ENCODE data around the gene LRRC4C.
A peak's percentile ranks its signal among the peaks of the same experiment; 100 is the strongest.

The LRRC4C gene

DNA sequence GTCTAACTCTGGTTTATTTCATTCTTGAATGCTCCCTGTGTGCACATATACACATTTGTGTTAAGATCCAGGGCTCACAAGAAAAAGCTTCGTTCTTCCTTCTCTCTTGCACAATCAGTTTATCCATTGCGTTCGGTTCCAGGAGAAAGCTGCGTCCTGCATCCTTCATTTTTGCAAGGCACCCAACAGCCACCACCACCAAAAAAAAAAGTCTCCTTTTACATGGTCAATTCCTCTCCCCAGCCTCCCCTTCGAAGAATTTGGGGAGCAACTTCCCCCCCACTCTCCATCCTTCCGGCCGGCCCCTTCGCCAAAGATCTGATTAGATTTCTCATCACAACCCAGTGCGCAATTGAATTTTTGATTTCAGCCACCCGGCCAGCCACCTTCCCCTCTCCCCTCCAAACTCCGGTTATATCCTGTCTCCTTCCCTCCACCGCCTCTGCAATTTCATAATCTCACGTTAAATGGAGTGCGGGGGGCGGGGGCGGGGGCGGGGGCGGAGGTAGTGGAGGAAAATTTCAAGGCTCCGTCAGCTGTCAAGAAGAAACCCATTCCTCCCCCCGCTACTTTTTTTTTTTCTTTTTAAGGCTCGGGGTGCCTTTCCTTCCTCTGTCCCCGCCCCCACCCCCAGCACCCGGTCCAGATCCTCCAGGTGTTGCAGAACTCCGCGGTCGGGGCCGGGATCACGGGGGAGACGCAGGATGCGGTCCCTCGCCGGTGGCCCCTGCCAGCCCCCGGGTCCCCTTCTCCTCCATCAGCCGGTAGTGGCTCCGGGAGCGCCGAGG, 1166.5 kb downstream of the LRRC4C start:
- no peaks in the 10 kb centered on the region for H3K27me3 ChIP-seq (ENCODE audit: low read depth)
- in situ Hi-C loops (cut with MboI; ENCODE audit: low sequenced_read_pairs) = no loop called here
- no peaks in the 10 kb centered on the region for H3K36me3 ChIP-seq (replicated peaks)
- H3K9me3 ChIP-seq = no peaks in the 10 kb centered on the region
- H3K4me1 ChIP-seq = 0 out of 2 replicates have a peak, but pooled peaks cover 2% of the 10 kb centered on the region
- no peak for DNase-seq (ENCODE audit: low spot score in 2 of 2)
- peak overlapping the region; percentile 25; the same call in 1 of the 2 replicates for H3K4me3 ChIP-seq

DNA sequence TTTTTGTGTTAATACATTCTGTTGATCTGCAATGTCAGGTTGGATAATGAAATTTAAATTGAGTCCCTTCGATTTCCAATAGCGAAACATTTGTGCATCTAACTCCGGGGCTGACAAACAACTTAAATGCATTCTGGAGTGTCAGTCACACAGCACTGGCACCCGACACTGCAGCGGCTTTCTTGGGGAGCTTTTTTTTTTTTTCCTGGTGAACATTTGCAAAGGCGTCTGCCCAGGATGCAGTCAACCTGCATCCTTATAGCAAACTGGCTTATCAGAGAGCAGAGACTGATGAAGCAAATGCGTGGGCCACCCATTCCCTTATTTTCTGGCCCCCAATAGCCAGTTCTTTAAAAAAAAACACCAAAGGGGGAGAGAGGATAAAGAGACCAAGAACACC, 1167.7 kb downstream of the LRRC4C start:
- Histone ChIP-seq H3K27me3 (ENCODE audit: low read depth) (no peaks in the 10 kb centered on the region), H3K4me1 (0 out of 2 replicates have a peak, but pooled peaks cover 2% of the 10 kb centered on the region), H3K4me3 (no peak overlapping the region), H3K9me3 (no peaks in the 10 kb centered on the region), H3K36me3 (replicated peaks) (no peaks in the 10 kb centered on the region)
- in situ Hi-C loops (cut with MboI; ENCODE audit: low sequenced_read_pairs) = no loop called here
- DNase-seq (ENCODE audit: low spot score in 2 of 2) = no peak

DNA sequence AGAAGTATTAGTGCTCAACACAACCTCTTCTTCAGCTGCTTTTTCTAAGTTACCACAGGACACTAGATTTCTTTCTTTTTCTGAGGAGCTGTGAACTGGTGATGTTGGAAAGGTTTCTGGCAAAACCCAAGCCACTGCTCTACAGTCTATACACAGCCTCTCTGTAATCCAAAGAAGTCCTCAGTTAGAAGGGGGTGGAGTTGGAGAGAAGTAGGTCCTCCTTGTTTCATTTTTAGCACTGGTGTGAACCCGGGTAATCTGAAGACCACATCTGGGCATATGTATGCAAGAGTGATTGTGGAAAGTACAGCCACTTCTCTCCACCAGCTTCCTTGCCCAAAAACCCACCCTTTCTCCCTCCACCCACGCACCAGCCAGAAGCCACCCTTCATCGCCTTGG, 1168.1 kb downstream of the LRRC4C start:
- H3K9me3 ChIP-seq = no peaks in the 10 kb centered on the region
- H3K4me3 ChIP-seq = no peak overlapping the region
- no peak for DNase-seq (ENCODE audit: low spot score in 2 of 2)
- in situ Hi-C loops (cut with MboI; ENCODE audit: low sequenced_read_pairs) = no loop called here
- no peaks in the 10 kb centered on the region for H3K36me3 ChIP-seq (replicated peaks)
- 0 out of 2 replicates have a peak, but pooled peaks cover 2% of the 10 kb centered on the region for H3K4me1 ChIP-seq
- no peaks in the 10 kb centered on the region for H3K27me3 ChIP-seq (ENCODE audit: low read depth)

DNA sequence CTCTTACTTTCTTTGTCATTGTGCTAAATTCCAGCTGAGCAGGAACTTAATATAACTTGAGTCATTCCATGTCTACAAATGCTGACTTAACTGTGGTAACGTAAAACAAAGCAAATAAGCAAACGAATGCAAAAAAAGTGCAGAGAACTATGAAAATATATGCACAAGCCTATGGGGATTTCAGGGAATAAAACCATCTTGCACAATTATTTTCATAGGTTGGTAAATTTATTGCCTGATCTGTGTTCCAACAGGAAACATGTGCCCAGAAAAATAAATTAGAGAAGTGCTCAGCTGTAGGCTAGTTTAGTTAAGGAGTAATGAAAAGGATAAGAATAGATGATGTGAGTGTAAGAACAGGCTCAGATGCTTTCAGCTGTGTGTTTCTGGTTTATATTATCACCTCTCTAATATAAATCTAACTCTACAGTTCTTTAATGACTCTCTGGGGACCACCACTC, 1169.3 kb downstream of the LRRC4C start:
- no peaks in the 10 kb centered on the region for H3K36me3 ChIP-seq (replicated peaks)
- H3K27me3 ChIP-seq (ENCODE audit: low read depth) = no peaks in the 10 kb centered on the region
- no peak for DNase-seq (ENCODE audit: low spot score in 2 of 2)
- H3K4me3 ChIP-seq = no peak overlapping the region
- H3K9me3 ChIP-seq = no peaks in the 10 kb centered on the region
- H3K4me1 ChIP-seq = 0 out of 2 replicates have a peak, but pooled peaks cover 2% of the 10 kb centered on the region
- in situ Hi-C loops (cut with MboI; ENCODE audit: low sequenced_read_pairs) = no loop called here

DNA sequence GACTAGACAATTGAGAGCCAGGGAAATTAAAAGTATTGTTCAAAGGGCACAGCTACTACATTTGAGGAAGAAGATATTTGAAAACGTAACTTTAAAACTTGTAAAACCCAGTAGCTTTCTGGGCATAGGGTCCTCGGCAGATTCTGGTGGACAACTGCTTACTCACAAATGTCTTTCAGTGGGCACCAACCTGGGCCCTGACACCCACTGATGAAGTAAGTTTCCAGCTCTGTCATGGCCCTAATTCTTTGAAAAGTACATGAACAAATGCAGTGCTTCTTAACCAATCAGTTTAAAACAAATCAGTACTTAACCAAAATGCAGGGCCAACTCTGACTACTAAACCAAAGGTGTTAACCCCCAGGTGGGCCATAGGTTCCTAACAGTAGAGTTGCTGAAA, 1170.1 kb downstream of the LRRC4C start:
- H3K27me3 ChIP-seq (ENCODE audit: low read depth) = no peaks in the 10 kb centered on the region
- H3K9me3 ChIP-seq = no peaks in the 10 kb centered on the region
- no peak for DNase-seq (ENCODE audit: low spot score in 2 of 2)
- no peaks in the 10 kb centered on the region for H3K36me3 ChIP-seq (replicated peaks)
- in situ Hi-C loops (cut with MboI; ENCODE audit: low sequenced_read_pairs) = no loop called here
- 0 out of 2 replicates have a peak, but pooled peaks cover 2% of the 10 kb centered on the region for H3K4me1 ChIP-seq
- no peak overlapping the region for H3K4me3 ChIP-seq

DNA sequence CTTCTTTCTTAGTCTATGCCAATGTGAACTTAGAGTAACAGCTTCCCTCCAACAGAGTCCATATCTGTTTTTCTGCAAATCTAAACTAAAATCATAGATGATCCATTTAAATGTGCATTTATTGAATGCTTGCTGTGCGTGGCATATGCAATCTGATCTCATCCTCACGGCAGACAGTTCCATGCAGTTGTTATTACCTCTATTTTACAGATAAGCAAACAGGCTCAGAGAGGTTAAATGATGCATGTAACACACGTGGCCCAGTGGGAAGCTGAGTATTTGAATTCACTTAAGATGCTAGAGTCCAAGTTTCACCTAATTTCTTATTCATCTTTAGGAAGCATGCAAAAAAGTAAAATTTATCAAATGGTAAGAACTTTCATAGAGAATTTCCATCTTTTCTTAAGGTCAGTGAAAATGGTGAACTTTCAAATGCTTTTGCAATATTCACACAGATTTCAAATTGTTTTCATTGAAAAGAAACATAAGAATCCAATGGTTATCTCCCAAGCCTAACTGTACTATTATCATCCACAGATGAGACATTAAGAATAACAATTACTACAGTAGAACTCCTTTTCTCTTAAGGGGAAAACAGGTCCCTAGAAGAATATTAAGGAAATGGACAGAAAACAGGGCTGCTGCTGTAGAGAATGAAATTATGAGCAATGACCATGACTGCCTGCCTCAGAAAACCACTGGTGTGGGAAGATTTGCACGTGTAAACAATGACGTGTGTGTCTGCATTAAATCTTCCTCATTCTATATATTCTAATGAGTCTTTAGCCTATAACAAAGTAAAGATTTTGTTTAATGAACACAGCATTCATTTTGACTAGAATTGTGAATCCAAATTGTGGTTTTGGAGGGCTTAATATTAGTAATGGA, 1171.3 kb downstream of the LRRC4C start:
- DNase-seq (ENCODE audit: low spot score in 2 of 2) = no peak
- Histone ChIP-seq H3K4me3 (no peak overlapping the region), H3K27me3 (ENCODE audit: low read depth) (no peaks in the 10 kb centered on the region), H3K4me1 (0 out of 2 replicates have a peak, but pooled peaks cover 2% of the 10 kb centered on the region), H3K9me3 (no peaks in the 10 kb centered on the region), H3K36me3 (replicated peaks) (no peaks in the 10 kb centered on the region)
- in situ Hi-C loops (cut with MboI; ENCODE audit: low sequenced_read_pairs) = no loop called here

DNA sequence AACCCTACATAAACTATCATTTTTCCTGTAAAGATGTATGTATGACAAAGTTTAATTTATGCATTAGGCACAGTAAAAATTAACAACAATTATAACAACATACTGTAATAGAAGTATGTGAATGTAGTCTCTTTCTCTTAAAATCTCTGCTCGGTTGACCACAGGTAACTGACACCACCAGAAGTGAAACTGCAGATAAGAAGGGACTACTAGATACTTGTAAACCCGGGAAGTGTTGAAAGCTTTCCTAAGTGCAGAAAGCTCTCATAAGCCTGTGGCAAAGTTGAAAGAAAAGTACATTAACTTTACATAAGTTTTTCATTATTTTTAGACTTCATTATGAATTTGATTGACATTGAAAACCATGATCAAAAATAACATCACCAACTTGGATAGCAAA, 1173.3 kb downstream of the LRRC4C start:
- no peak for DNase-seq (ENCODE audit: low spot score in 2 of 2)
- H3K36me3 ChIP-seq (replicated peaks) = no peaks in the 10 kb centered on the region
- H3K4me1 ChIP-seq = 0 out of 2 replicates have a peak, but pooled peaks cover 2% of the 10 kb centered on the region
- no peaks in the 10 kb centered on the region for H3K9me3 ChIP-seq
- H3K4me3 ChIP-seq = no peak overlapping the region
- in situ Hi-C loops (cut with MboI; ENCODE audit: low sequenced_read_pairs) = no loop called here
- H3K27me3 ChIP-seq (ENCODE audit: low read depth) = no peaks in the 10 kb centered on the region

DNA sequence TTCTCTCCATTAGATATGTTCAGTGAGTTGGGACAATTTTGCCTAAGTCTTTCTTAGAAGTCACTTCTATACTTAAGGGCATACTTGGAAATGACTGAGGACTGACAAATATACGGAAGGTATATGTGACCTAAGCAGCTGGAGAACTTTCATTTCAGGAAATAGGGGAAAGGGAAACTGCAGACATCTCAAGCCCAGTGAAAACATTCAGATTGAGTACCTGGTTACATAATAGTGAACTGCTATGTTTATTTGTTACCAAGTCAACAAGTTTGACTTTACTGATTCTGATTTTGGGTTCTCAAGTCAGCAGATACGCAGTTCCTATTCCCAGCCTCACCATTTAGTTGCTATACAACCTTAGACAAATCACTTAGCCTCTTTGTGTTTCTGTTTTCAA, 1173.9 kb downstream of the LRRC4C start:
- Histone ChIP-seq H3K27me3 (ENCODE audit: low read depth) (no peaks in the 10 kb centered on the region), H3K4me1 (0 out of 2 replicates have a peak, but pooled peaks cover 2% of the 10 kb centered on the region), H3K4me3 (no peak overlapping the region), H3K9me3 (no peaks in the 10 kb centered on the region), H3K36me3 (replicated peaks) (no peaks in the 10 kb centered on the region)
- DNase-seq (ENCODE audit: low spot score in 2 of 2) = no peak
- in situ Hi-C loops (cut with MboI; ENCODE audit: low sequenced_read_pairs) = no loop called here

DNA sequence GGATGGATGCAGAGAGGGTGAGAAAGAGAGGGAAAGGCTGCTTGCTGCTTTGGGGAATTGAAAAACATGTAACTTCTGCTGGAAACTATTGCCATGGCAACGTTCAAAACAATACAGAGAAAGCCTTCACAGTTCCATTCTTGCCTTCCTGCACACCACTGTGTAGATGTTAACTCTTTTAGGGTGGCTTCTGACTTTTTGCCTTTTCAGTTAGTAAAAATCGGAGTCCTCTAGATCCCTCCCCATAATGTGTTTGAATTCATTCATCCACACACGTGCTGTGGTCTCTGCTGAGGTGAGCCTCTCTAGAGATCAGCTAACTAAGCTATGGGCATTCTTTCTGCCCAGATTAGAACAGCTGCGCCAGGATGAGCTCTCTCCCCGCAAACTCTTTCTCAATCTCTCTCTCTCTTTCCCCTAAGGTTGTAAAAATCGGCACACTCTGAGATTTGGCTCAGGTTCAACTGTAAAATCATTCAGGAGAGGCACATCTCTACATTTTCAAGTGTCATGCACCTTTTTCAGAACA, 1178.3 kb downstream of the LRRC4C start:
- H3K9me3 ChIP-seq = no peaks in the 10 kb centered on the region
- in situ Hi-C loops (cut with MboI; ENCODE audit: low sequenced_read_pairs) = no loop called here
- H3K27me3 ChIP-seq (ENCODE audit: low read depth) = no peaks in the 10 kb centered on the region
- no peak for DNase-seq (ENCODE audit: low spot score in 2 of 2)
- H3K4me3 ChIP-seq = no peak overlapping the region
- H3K36me3 ChIP-seq (replicated peaks) = no peaks in the 10 kb centered on the region
- no peaks in the 10 kb centered on the region for H3K4me1 ChIP-seq

DNA sequence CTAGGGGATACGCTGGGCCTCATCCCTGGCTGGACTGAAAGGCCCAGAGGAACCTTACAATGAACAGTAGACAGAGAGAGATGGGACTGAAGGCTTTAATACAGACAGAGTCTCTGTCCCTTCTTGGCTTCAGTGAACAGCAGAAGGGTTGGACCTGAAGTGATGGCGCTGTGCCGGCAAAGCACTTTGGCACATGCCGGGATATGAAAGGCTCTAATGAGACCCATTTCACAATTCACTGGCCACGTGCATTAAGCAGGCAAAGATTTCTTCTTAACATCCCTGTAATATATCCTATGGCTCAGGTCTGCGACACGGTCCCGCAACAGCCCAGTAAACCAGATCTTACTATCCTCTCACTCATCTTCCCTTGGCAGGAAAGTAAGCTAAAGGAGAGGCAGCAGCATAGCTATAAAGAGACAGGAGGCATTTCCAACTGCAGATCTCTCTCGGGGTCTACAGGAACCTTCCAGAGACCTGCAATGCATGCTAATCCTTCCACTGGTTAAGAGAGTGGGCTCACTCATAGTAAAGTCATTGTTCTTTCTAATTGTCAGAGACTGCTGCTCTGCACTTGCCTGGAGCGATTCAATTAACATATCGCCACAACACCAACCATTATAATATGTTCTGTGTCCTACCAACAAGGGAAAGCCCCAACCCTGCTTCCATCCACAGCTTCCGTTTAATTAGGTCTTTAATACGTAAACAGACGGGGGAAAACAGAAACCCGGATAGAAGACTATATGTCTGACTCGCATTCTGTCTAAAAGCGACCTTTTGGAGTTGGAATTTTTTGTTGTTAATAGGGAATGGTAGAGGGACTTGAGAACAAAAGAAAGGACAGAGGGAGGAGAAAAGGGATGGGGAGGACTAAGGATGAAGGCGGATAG, 1179.0 kb downstream of the LRRC4C start:
- DNase-seq (ENCODE audit: low spot score in 2 of 2) = no peak
- in situ Hi-C loops (cut with MboI; ENCODE audit: low sequenced_read_pairs) = no loop called here
- Histone ChIP-seq H3K4me3 (no peak overlapping the region), H3K4me1 (no peaks in the 10 kb centered on the region), H3K36me3 (replicated peaks) (no peaks in the 10 kb centered on the region), H3K9me3 (no peaks in the 10 kb centered on the region), H3K27me3 (ENCODE audit: low read depth) (no peaks in the 10 kb centered on the region)

DNA sequence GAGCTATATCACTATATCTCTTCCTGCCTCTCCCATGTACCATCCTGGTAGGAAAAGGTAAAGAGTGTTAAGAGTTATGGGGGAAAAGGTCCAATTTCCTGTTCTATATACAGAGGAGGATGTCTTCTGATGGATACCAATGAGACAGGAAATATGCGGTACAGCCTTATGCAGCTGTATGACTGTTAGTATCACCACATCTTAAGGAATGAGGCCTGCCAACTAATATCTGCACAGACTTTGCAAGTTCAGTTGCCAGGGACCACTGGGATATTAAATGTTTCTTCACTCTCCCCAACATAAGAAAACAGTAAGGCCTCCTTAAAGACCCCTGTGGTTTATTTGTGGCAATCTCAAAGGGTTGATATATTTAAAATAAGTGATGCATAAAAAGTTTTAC, 1182.5 kb downstream of the LRRC4C start:
- DNase-seq (ENCODE audit: low spot score in 2 of 2) = no peak
- Histone ChIP-seq H3K27me3 (ENCODE audit: low read depth) (no peaks in the 10 kb centered on the region), H3K36me3 (replicated peaks) (no peaks in the 10 kb centered on the region), H3K4me1 (no peaks in the 10 kb centered on the region), H3K9me3 (no peaks in the 10 kb centered on the region), H3K4me3 (no peak overlapping the region)
- in situ Hi-C loops (cut with MboI; ENCODE audit: low sequenced_read_pairs) = no loop called here

DNA sequence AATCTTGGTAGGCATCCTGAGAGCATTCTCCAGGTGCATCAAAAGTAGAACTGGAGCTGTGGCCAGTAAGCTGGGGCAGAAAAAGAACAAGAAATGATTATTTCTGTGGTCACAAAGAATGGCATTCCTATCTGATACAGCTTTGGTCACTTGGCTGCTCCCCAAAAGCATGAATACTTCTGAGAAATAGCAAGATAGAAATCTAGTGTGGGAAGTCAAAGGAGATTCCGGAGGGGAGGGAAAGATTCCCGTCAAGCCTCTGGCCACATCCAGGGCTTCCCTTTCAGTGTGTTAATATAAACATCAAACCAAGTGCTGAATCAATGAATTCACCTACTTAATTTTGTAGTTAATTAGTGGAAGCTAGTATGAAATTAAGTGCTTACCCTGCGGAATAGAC, 1185.4 kb downstream of the LRRC4C start:
- in situ Hi-C loops (cut with MboI; ENCODE audit: low sequenced_read_pairs) = no loop called here

DNA sequence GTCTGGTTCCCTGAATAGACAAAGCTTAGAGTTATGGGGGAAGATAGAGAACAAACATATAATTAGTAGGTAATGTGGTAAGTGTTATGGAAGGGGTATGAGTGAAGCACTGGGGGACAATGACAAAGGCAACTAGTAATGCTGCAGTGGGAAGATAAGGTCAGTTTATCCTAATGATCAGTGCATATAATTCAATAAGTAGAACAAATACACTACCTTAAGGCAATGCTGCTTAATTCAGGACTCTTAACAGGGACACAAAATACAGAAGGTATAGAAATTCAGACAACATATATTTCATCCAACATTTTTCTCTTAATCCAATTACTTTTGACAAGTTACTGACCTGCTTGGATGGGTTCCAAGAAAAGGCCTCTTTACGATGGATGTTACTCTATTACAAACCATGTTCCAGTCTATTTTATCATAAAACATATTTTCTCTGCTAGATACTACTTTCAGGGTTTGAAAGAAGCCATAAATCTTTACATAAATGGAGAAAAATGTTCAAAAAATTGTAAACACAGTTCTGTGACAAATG, 1186.2 kb downstream of the LRRC4C start:
- in situ Hi-C loops (cut with MboI; ENCODE audit: low sequenced_read_pairs) = no loop called here

More for the DNA sequence above, 1185.4 kb downstream of the LRRC4C start:
- DNase-seq (ENCODE audit: low spot score in 2 of 2) = no peak
- no peaks in the 10 kb centered on the region for H3K27me3 ChIP-seq (ENCODE audit: low read depth)
- H3K36me3 ChIP-seq (replicated peaks) = no peaks in the 10 kb centered on the region
- no peaks in the 10 kb centered on the region for H3K4me1 ChIP-seq
- no peaks in the 10 kb centered on the region for H3K9me3 ChIP-seq
- H3K4me3 ChIP-seq = no peak overlapping the region

More for the DNA sequence above, 1186.2 kb downstream of the LRRC4C start:
- no peaks in the 10 kb centered on the region for H3K4me1 ChIP-seq
- H3K36me3 ChIP-seq (replicated peaks) = no peaks in the 10 kb centered on the region
- no peak overlapping the region for H3K4me3 ChIP-seq
- no peaks in the 10 kb centered on the region for H3K27me3 ChIP-seq (ENCODE audit: low read depth)
- H3K9me3 ChIP-seq = no peaks in the 10 kb centered on the region
- DNase-seq (ENCODE audit: low spot score in 2 of 2) = no peak
